Activated naive CD4-positive, alpha-beta T cell treated with anti-CD3 and anti-CD28 coated beads, Interleukin-2, amount 50 U/mL, for 24 hours (primary cell): ENCODE results near the gene MAFF.

Experiments used
- H3K27ac Mint-ChIP-seq: one replicate; pipeline ENCODE4 v1.8.0; 2021; ENCODE audit warnings: mild to moderate bottlenecking, mixed read lengths
- H3K27me3 Mint-ChIP-seq: one replicate; pipeline ENCODE4 v1.8.0; 2021; ENCODE audit warnings: mixed read lengths
- H3K36me3 Mint-ChIP-seq: one replicate; pipeline ENCODE4 v1.8.0; 2021; ENCODE audit warnings: mixed read lengths
- H3K4me1 Mint-ChIP-seq: one replicate; pipeline ENCODE4 v1.8.0; 2021; ENCODE audit warnings: mixed read lengths
- H3K4me3 Mint-ChIP-seq: one replicate; pipeline ENCODE4 v1.8.0; 2021; ENCODE audit warnings: mild to moderate bottlenecking, mixed read lengths
- H3K9me3 Mint-ChIP-seq: one replicate; pipeline ENCODE4 v1.8.0; 2021; ENCODE audit warnings: mixed read lengths

MAFF gene

DNA sequence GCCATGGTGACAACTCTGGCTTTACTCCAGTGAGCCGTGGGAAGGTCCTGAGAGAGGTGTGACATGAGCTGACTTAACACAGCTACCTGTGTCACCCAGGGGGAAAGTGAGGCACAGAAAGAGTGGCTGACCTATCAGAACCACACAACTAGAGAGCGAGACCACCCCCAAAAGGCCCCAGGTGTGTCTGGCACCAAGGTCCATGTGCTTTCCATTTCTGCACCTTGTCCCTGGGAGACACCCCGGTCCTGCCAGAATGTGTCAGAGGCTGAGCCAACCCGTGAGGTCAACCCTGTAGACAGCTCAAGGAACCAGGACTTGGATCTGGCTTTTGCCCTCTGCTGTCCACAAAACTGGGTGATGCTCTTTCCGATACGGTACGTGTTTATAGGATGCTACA, 9.8 kb downstream of the MAFF start:
- no peaks in the 10 kb centered on the region for H3K9me3 Mint-ChIP-seq
- H3K27ac Mint-ChIP-seq: no peak overlapping the region
- H3K4me1 Mint-ChIP-seq: peaks cover 10% of the 10 kb centered on the region
- no peak overlapping the region for H3K4me3 Mint-ChIP-seq
- no peaks in the 10 kb centered on the region for H3K36me3 Mint-ChIP-seq
- H3K27me3 Mint-ChIP-seq: no peaks in the 10 kb centered on the region

DNA sequence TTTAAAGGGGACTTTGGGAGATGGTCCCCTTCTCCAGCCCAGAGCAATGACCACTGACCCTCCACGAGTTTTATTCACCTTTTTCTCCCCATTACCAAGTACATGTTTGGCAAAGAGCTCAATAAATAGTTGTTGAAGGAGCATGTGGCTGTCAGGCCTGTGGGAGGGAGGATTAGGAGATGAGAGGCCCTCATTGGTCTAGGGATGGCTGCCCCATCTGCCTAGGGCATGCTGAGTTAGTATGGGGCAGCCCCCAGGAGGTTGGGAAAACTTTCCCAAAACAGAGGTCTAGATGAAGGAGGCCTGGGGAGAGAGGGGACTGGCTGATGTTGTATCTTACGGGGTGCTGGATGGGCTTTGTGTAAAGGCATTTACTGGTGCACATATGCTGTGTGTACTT, 10.6 kb downstream of the MAFF start:
- H3K27ac Mint-ChIP-seq: no peak overlapping the region
- no peak overlapping the region for H3K4me3 Mint-ChIP-seq
- peaks cover 10% of the 10 kb centered on the region for H3K4me1 Mint-ChIP-seq
- H3K27me3 Mint-ChIP-seq: no peaks in the 10 kb centered on the region
- no peaks in the 10 kb centered on the region for H3K9me3 Mint-ChIP-seq
- no peaks in the 10 kb centered on the region for H3K36me3 Mint-ChIP-seq

DNA sequence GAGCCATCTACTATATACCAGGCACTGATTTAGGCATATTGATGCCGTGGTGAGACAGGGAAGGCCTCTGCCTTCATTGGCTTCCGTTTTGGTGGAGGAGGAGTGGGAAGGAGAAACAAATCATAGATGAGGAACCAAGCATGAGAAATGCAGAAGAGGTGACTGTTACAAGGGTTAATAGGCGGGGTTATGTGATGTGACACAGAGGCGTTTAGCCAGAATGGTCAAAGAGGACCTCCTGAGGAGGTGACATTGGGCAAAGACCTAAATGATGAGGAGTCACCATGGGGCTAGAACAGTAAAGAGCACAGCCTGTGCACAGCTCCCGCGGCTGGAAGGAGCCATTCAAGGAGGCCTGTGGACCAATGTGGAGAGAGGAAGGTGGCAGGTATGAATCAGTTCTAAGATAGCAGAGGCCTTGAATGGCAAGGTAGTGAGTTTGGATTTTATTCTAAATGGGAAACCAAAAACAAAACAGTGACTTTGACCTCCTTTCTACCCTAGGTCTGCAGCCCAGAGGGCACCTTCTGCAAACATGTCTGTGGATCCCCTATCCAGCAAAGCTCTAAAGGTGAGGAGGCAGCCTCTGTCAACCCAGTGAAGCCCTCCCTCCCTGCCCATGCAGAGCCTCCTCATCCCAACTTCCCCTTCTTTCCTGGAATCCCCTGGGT, 11.7 kb downstream of the MAFF start:
- Mint-ChIP-seq H3K9me3 (no peaks in the 10 kb centered on the region), H3K4me3 (peak overlapping the region; percentile 62), H3K4me1 (peaks cover 14% of the 10 kb centered on the region), H3K27me3 (no peaks in the 10 kb centered on the region), H3K36me3 (no peaks in the 10 kb centered on the region), H3K27ac (peak overlapping the region; percentile 8)

GRCh38 chr22:38213990-38214301, 12.2 kb downstream of the MAFF start:
- Mint-ChIP-seq H3K27me3 (no peaks in the 10 kb centered on the region), H3K4me1 (peaks cover 15% of the 10 kb centered on the region), H3K9me3 (no peaks in the 10 kb centered on the region), H3K27ac (no peak overlapping the region), H3K4me3 (no peak overlapping the region), H3K36me3 (no peaks in the 10 kb centered on the region)

DNA sequence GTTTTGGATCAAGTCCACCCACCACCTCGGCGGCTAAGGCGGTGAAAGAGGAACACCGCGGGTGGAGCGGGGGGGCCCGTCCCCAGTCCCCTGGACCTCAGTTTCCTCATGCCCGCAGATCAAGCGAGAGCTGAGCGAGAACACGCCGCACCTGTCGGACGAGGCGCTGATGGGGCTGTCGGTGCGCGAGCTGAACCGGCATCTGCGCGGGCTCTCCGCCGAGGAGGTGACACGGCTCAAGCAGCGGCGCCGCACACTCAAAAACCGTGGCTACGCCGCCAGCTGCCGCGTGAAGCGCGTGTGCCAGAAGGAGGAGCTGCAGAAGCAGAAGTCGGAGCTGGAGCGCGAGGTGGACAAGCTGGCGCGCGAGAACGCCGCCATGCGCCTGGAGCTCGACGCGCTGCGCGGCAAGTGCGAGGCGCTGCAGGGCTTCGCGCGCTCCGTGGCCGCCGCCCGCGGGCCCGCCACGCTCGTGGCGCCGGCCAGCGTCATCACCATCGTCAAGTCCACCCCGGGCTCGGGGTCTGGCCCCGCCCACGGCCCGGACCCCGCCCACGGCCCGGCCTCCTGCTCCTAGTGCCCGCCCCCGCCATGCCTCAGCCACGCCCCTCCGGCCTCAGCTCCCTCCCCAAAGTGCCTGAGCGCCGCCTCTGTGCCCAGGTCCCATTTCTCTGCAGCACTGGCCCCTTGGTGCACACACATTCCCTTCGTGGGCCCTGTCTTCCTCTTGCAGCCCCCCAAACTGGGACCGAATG, 12.7 kb downstream of the MAFF start:
- Mint-ChIP-seq H3K27me3 (no peaks in the 10 kb centered on the region), H3K9me3 (no peaks in the 10 kb centered on the region), H3K4me3 (peak overlapping the region; percentile 47), H3K4me1 (peaks cover 20% of the 10 kb centered on the region), H3K27ac (peak overlapping the region; percentile 65), H3K36me3 (no peaks in the 10 kb centered on the region)

DNA sequence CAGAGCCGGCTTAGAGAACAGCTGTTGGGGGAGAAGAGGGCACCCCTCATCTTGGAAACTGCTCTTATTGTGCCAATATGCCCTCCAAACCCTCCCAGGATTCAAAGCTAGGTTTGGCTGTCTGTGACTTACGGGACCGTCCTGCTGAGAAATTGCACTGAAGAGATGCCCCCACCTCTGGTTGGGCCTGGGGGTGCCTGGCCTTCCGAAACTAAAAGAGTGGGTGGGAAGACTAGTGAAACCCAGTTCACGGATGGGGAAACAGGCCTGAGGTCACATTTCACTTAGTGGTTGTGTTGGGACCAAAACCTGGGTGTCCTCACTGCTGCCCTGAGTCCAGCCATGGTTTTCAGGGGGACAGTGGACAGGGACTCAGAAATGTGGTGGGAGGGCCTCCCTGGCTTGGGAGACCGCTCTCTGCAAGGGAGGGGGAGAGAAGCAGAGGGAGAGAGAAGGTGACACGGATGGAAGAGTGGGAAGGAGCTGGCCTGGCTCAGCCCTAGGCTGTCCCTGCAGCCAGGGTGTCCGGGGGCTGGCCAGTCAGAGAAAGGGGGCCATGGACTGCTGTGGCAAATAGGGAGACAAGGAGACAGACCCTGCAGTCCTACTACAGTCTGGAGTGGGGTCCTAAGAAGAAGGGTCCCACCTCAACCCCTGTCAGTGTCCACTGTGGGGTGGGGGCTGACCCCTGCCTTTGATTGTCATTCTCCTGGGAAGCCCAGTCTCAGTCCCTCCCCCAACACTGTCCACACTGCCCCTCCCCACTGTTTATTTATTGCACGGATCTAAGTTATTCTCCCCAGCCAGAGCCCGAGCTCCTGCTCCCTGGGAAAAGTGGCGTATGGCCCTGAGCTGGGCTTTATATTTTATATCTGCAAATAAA, 13.6 kb downstream of the MAFF start:
- Mint-ChIP-seq H3K4me3 (peak overlapping the region; percentile 47), H3K36me3 (no peaks in the 10 kb centered on the region), H3K27ac (peak overlapping the region; percentile 65), H3K27me3 (no peaks in the 10 kb centered on the region), H3K9me3 (no peaks in the 10 kb centered on the region), H3K4me1 (peaks cover 21% of the 10 kb centered on the region)

- Mint-ChIP-seq H3K27me3 (no peaks in the 10 kb centered on the region), H3K4me1 (peaks cover 11% of the 10 kb centered on the region), H3K9me3 (no peaks in the 10 kb centered on the region), H3K36me3 (peaks cover 2% of the 10 kb centered on the region), H3K27ac (peak overlapping the region; percentile 19), H3K4me3 (no peak overlapping the region)
These were observed 17.1 kb downstream of the MAFF start for GRCh38 chr22:38218661-38219622.

GRCh38 chr22:38219632-38220031, 17.8 kb downstream of the MAFF start:
- Mint-ChIP-seq H3K36me3 (peaks cover 2% of the 10 kb centered on the region), H3K4me3 (no peak overlapping the region), H3K27ac (no peak overlapping the region), H3K4me1 (peaks cover 11% of the 10 kb centered on the region), H3K27me3 (no peaks in the 10 kb centered on the region), H3K9me3 (no peaks in the 10 kb centered on the region)

DNA sequence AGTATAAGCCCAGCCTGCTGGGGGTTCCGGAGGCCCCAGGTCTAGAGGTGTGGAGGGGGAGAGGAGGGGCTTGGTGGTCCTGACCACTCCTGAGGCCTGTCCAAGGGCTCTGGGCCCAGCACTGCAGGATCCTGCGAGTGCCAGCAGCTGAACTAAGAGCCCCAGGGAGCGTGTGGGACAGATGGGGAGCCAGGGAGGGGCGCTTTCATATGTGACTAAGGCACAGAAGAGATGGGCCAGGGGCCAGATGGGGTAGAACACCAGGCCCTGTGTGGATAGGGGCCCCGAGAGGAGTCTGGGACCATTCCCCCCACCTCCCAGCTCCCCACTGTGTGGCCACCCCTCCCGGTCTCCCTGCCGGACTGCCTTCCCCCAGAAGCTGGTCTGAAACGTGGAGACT, 18.4 kb downstream of the MAFF start:
- peaks cover 11% of the 10 kb centered on the region for H3K4me1 Mint-ChIP-seq
- H3K27ac Mint-ChIP-seq: peak overlapping the region; percentile 46
- H3K36me3 Mint-ChIP-seq: peaks cover 2% of the 10 kb centered on the region
- no peak overlapping the region for H3K4me3 Mint-ChIP-seq
- no peaks in the 10 kb centered on the region for H3K9me3 Mint-ChIP-seq
- H3K27me3 Mint-ChIP-seq: no peaks in the 10 kb centered on the region

DNA sequence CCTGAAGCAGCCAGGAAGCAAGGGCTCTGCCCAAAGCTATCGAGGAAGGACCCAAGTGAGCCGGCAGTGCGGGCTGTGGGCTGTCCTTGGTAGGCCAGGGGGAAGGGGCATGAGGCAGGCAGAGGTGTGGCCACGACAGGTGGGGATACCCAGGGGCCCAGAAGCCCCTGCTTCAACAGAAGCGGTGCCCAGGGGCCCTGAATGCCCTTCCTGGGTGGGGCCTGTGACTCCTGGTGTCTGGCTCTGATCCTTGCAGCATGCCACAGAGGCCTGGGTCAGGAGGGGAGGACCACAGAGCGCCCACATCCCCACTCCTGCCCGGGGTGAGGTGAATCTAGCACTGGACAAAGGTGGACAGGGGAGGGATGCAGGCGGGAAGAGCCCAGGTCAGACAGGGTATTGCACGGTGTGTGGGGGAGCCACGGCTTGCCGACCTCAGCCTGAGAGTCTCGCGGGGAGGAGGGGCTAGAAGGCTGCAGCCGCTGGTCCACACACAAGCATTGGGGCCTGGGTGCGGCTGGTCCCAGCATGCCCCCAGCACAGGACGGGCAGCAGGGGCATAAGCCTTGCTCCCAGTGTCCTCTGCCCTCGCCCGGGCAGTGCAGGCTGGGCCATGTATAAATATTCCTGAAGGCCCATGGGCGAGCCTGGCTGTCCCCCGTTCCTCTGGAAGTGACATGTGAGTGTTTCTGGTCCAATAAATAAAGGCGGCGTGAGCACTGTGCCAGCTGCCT, 19.0 kb downstream of the MAFF start:
- Mint-ChIP-seq H3K36me3 (peaks cover 2% of the 10 kb centered on the region), H3K4me3 (no peak overlapping the region), H3K9me3 (no peaks in the 10 kb centered on the region), H3K27me3 (no peaks in the 10 kb centered on the region), H3K4me1 (peaks cover 11% of the 10 kb centered on the region), H3K27ac (no peak overlapping the region)

DNA sequence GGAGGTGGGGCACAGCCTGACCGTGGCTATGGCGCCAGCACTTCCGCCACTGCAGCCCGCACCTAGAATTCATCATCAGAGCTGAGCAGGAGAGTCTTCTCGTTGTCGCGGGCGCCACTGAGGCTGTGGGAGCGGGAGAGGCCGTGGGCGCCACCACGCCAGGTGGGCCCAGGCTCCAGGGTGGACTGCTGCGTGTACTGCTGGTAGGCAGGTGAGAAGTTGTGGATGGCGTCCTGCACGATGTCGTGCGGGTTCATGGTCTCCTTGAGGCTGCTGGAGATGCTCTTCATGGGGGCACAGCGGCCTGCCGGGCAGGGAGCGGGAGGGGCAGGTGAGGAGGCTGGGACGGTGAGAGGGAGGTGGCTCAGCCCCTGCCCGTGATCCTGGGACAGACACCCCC, 19.6 kb downstream of the MAFF start:
- Mint-ChIP-seq H3K4me1 (peaks cover 11% of the 10 kb centered on the region), H3K36me3 (peaks cover 2% of the 10 kb centered on the region), H3K27me3 (no peaks in the 10 kb centered on the region), H3K4me3 (no peak overlapping the region), H3K9me3 (no peaks in the 10 kb centered on the region), H3K27ac (no peak overlapping the region)

DNA sequence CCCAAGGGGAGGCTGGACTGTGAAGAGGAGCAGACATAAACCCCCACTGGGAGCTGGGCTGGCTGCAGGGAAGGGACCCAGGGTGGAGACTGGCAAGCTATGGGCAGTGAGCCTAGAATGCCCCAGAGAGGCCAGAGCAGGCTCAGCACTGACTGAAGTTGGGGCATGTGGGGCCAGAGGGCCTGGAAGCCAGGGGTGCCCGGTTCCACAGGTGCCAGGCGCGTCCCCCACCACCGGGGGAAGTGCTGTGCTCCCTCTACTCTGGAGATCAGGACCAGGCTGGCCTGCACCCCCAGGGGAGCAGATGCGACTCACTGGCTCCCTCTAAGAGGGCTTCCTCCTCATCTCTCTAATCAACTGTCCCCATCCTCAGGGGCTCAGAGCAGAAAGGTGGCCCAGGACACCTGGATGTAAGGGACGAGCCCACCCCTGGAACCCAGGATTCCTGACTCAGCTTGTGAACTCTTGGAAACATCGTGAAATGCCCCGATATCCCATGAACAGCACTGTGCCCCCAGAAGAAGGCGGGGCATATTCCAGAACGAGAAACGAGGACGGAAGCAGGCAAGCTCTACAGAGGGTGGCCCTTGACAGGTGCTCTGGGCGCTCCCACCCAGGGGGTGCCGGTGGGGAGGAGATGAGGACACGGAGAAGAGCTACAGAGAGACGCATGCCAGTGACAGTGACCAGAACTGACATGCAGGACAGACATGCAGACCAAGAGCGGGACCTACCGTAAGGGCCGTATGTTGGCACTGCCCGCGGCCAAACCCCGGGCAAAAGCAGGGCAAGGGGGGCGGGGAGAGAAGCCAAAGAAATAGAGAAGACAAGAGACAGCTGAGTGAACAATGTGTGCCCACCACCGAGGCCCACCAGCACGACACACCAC, 20.4 kb downstream of the MAFF start:
- H3K36me3 Mint-ChIP-seq: peaks cover 2% of the 10 kb centered on the region
- no peaks in the 10 kb centered on the region for H3K27me3 Mint-ChIP-seq
- H3K9me3 Mint-ChIP-seq: no peaks in the 10 kb centered on the region
- H3K4me1 Mint-ChIP-seq: peaks cover 11% of the 10 kb centered on the region
- H3K4me3 Mint-ChIP-seq: no peak overlapping the region
- H3K27ac Mint-ChIP-seq: peak overlapping the region; percentile 15

DNA sequence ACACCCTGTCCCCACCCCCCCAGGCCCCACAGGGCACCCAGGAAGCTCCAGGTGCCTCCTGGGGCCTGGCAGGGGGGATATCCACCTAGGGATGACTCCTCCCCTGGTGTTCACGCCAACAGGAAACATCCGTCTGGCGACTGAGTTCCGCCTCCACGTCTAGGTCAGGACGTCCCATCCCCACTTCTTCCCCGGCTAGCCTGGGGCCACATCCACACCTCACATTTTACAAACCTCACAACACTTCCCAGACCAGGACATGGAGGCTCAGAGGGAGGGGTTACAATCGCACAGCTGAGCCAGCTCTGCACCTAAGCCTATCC, 21.0 kb downstream of the MAFF start:
- Mint-ChIP-seq H3K4me3 (no peak overlapping the region), H3K36me3 (peaks cover 2% of the 10 kb centered on the region), H3K9me3 (no peaks in the 10 kb centered on the region), H3K27ac (no peak overlapping the region), H3K4me1 (peaks cover 11% of the 10 kb centered on the region), H3K27me3 (no peaks in the 10 kb centered on the region)
